Right lobe of liver (tissue), 4 donors: Measurements from ENCODE around the gene LRRC32.

Experiments
- POLR2A ChIP-seq: fragments of 450-650 bp; IDR thresholded peaks from one replicate; pipeline ENCODE4 v1.6.1; 2017; ENCODE audit warnings: antibody characterized with exemption, mild to moderate bottlenecking
- TF ChIP-seq, protein P1 (sequence below), 4 donors: fragments of 200-600 bp in 3 of 4; fragments of 450-650 bp in 1 of 4; IDR thresholded peaks; one replicate each; pipeline versions ENCODE4 v1.5.1 to v1.8.0; 2016 to 2022; ENCODE audit warnings: antibody characterized with exemption in 4 of 4, mild to moderate bottlenecking in 2 of 4
- donor health status: DM: no; HTN: no; CAD: no.
- donor health status: DM: no; HTN: no; CAD: no.
- donor health status: DM: no; HTN: yes; CAD: no.

DNA sequence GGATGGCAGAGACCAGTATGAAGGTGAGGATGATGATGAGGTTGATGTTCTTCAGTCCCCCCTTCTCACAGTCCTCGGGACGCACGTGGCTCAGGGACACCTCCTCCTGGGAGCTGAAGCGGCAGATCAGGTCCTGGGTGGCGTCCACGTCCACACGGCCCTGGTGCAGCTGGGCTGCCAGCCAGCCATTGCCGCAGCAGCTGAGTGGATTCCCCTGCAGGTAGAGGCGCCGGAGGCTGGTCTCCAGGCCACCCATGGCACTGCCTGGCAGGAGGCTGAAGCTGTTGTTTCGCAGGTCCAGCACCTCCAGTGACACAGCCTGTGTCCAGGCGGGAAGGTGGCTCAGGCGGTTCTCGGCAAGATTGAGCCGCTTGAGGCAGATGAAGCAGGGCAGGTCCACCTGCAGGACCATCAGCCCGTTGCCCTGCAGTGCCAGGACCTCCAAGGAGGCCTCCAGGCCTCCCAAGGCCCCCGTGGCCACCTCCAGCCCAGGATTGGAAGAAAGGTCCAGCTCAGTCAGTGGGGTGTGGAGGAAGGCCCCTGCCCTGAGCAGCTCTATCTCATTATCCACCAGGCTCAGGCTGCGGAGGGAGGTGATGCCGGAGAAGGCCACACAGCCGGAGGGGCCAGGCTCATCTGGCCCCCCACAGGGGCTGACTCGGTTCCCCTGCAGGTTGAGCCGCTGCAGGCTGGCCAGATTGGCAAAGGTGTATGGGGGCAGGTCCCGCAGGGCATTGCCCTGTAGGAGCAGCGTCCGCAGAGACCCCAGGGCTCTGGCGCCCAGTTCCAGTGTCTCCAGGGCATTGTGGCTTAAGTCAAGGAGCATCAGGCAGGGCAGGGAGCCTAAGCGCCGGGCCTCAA lies 10.6 kb downstream of the LRRC32 start:
- TF ChIP-seq, protein P1, sequence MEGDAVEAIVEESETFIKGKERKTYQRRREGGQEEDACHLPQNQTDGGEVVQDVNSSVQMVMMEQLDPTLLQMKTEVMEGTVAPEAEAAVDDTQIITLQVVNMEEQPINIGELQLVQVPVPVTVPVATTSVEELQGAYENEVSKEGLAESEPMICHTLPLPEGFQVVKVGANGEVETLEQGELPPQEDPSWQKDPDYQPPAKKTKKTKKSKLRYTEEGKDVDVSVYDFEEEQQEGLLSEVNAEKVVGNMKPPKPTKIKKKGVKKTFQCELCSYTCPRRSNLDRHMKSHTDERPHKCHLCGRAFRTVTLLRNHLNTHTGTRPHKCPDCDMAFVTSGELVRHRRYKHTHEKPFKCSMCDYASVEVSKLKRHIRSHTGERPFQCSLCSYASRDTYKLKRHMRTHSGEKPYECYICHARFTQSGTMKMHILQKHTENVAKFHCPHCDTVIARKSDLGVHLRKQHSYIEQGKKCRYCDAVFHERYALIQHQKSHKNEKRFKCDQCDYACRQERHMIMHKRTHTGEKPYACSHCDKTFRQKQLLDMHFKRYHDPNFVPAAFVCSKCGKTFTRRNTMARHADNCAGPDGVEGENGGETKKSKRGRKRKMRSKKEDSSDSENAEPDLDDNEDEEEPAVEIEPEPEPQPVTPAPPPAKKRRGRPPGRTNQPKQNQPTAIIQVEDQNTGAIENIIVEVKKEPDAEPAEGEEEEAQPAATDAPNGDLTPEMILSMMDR (IDR thresholded peaks at IDR 0.05): no peak
- no peak for TF ChIP-seq POLR2A
